ENCODE data around the gene CLDN2.
"Not testable (repeated sequence)": the region's sequence is repeated elsewhere in the genome, so short reads cannot be mapped to it uniquely, and the experiment has no call there.

CLDN2 gene

DNA sequence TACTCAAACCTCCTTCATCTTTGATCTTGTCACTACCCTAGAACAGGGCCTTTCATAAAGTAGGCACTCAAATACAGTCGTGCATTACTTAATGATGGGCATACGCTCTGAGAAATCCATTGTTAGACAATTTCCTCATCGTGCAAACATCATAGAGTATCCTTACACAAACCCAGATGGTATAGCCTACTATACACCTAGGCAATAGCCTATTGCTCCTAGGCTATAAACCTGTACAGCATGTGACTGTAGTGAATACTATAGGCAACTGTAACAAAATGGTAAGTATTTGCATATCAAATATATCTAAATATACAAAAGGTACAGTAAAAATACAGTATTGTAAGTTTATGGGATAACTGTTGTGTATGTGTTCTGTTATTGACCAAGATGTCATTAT is 31.9 kb downstream of the CLDN2 start:
- Mint-ChIP-seq H3K27me3 (no peaks in the 10 kb centered on the region), H3K4me1 (no peaks in the 10 kb centered on the region), H3K36me3 (ENCODE audit: insufficient read depth) (peaks cover 6% of the 10 kb centered on the region), H3K27ac (ENCODE audit: low read depth) (no peak overlapping the region), H3K9me3 (no peaks in the 10 kb centered on the region), H3K4me3 (no peak overlapping the region)
- no peak for ATAC-seq (replicated peaks; ENCODE audit: extremely low read depth, poor library complexity, severe bottlenecking)
- DNase-seq (ENCODE audit: low spot score in 2 of 2): no peak

DNA sequence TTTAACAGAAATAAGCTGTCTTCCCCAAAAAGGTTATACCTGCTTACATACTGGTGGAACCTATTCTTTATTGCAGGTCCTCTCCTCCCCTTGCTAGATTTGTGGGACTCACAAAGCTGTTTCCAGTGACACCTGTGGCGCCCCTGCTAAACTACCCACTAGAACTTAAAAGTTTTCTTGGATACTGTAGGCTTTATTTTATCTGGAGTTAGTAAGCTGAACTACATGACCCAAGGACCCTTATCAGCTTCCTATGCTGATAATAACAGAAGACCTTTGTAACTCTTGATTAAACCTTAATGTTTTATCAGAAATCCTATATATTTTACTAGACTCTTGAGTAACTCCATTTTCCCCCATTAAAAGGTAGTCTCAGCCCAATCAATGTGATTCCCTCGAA is 32.3 kb downstream of the CLDN2 start:
- no peaks in the 10 kb centered on the region for H3K9me3 Mint-ChIP-seq
- H3K4me1 Mint-ChIP-seq: no peaks in the 10 kb centered on the region
- H3K27me3 Mint-ChIP-seq: no peaks in the 10 kb centered on the region
- DNase-seq (ENCODE audit: low spot score in 2 of 2) (no peak), ATAC-seq (replicated peaks; ENCODE audit: extremely low read depth, poor library complexity, severe bottlenecking) (no peak)
- no peak overlapping the region for H3K27ac Mint-ChIP-seq (ENCODE audit: low read depth)
- peaks cover 6% of the 10 kb centered on the region for H3K36me3 Mint-ChIP-seq (ENCODE audit: insufficient read depth)
- H3K4me3 Mint-ChIP-seq: no peak overlapping the region

- peaks cover 6% of the 10 kb centered on the region for H3K36me3 Mint-ChIP-seq (ENCODE audit: insufficient read depth)
- no peaks in the 10 kb centered on the region for H3K4me1 Mint-ChIP-seq
- H3K9me3 Mint-ChIP-seq: no peaks in the 10 kb centered on the region
- ATAC-seq (replicated peaks; ENCODE audit: extremely low read depth, poor library complexity, severe bottlenecking) (no peak), DNase-seq (ENCODE audit: low spot score in 2 of 2) (no peak)
- H3K27me3 Mint-ChIP-seq: no peaks in the 10 kb centered on the region
- H3K27ac Mint-ChIP-seq (ENCODE audit: low read depth): no peak overlapping the region
- H3K4me3 Mint-ChIP-seq: no peak overlapping the region
Observed at GRCh38 chrX:106952988-106953387, 32.8 kb downstream of the CLDN2 start.

GRCh38 chrX:106954041-106954440 is 33.8 kb downstream of the CLDN2 start:
- no peaks in the 10 kb centered on the region for H3K27me3 Mint-ChIP-seq
- peaks cover 4% of the 10 kb centered on the region for H3K36me3 Mint-ChIP-seq (ENCODE audit: insufficient read depth)
- no peaks in the 10 kb centered on the region for H3K4me1 Mint-ChIP-seq
- no peak overlapping the region for H3K27ac Mint-ChIP-seq (ENCODE audit: low read depth)
- DNase-seq (ENCODE audit: low spot score in 2 of 2) (no peak), ATAC-seq (replicated peaks; ENCODE audit: extremely low read depth, poor library complexity, severe bottlenecking) (no peak)
- no peak overlapping the region for H3K4me3 Mint-ChIP-seq
- no peaks in the 10 kb centered on the region for H3K9me3 Mint-ChIP-seq

DNA sequence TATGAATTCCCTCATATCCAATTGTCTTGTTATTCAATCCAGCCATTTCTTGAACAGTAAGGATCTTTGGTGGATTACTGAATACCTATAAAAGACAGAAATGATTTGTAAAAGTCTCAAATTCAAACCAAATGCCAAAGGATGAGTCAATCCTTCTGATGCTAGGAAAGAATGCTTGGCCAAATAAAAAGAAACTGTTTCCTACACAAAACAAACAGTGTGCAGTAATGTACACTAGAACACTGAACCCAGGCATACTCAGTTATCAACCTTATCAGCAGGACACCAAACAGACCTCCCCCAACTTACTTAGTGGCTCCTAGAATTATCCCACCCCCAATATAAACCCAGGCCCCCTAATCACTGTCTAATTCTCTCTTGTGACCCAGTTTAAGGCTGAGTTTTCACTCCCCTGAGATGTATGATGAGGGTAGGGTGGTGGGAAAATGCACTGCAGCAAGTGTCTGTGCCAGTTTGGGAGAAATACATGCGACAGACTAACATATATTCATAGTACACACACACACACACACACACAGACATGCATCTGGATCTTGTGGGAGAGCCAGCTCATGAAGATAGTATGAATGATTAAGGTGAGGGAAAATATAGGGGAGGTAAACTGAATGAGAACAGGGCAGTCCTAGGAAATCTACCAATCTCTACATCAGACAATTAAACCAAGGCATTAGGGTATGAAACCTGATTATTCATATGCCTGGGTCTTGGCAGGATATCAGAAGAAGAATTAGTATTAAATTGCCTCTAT is 35.0 kb downstream of the CLDN2 start:
- Mint-ChIP-seq H3K36me3 (ENCODE audit: insufficient read depth) (peaks cover 4% of the 10 kb centered on the region), H3K4me1 (no peaks in the 10 kb centered on the region), H3K4me3 (no peak overlapping the region), H3K9me3 (no peaks in the 10 kb centered on the region), H3K27me3 (no peaks in the 10 kb centered on the region), H3K27ac (ENCODE audit: low read depth) (no peak overlapping the region)
- DNase-seq (ENCODE audit: low spot score in 2 of 2) (no peak), ATAC-seq (replicated peaks; ENCODE audit: extremely low read depth, poor library complexity, severe bottlenecking) (no peak)

- no peaks in the 10 kb centered on the region for H3K9me3 Mint-ChIP-seq
- no peaks in the 10 kb centered on the region for H3K4me1 Mint-ChIP-seq
- no peak overlapping the region for H3K4me3 Mint-ChIP-seq
- peaks cover 4% of the 10 kb centered on the region for H3K36me3 Mint-ChIP-seq (ENCODE audit: insufficient read depth)
- ATAC-seq (replicated peaks; ENCODE audit: extremely low read depth, poor library complexity, severe bottlenecking) (no peak), DNase-seq (ENCODE audit: low spot score in 2 of 2) (no peak)
- no peaks in the 10 kb centered on the region for H3K27me3 Mint-ChIP-seq
- no peak overlapping the region for H3K27ac Mint-ChIP-seq (ENCODE audit: low read depth)
Observed at GRCh38 chrX:106957856-106958255, 37.7 kb downstream of the CLDN2 start.

DNA sequence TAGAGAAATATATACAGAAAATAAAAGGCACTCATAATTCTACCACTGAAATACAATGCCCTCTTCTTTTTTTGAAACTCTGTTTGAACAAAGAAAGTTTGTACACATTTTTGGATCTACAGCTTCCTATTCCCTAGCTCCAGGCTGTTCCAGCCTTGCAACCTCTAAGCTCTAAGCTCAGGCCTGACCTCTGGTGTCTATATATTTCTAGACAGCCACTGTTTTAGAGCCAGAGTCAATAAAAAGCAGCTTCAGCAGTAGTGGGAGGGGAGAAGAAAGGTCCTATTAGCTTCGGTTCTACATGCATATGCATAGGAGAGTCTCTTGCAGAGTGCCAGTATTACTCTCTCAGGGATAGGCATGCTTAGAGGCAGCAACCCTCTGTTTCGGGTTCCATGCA is 39.7 kb downstream of the CLDN2 start:
- Mint-ChIP-seq H3K4me1 (no peaks in the 10 kb centered on the region), H3K27ac (ENCODE audit: low read depth) (no peak overlapping the region), H3K9me3 (no peaks in the 10 kb centered on the region), H3K4me3 (no peak overlapping the region), H3K27me3 (no peaks in the 10 kb centered on the region), H3K36me3 (ENCODE audit: insufficient read depth) (peaks cover 4% of the 10 kb centered on the region)
- ATAC-seq (replicated peaks; ENCODE audit: extremely low read depth, poor library complexity, severe bottlenecking) (no peak), DNase-seq (ENCODE audit: low spot score in 2 of 2) (no peak)

DNA sequence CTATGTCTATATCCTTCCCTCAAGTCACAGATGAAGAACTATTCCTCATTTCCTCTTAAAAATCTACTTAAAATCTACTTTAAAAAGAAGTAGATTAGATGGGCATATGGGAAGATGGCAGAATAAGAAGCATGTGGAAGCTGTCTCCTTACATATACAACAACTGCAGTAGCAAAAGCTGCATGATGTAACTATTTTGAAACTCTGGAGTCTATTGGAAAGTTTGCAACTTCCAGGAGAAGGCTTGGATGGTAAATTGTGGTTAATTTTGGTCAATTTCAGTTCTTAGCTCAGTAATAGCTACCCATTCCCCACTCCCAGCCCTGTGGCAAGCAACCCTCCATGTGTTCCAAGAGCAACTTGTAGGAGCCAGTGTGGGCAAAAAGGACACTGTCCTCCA is 42.9 kb downstream of the CLDN2 start:
- Mint-ChIP-seq H3K4me3 (no peak overlapping the region), H3K27me3 (no peaks in the 10 kb centered on the region)

DNA sequence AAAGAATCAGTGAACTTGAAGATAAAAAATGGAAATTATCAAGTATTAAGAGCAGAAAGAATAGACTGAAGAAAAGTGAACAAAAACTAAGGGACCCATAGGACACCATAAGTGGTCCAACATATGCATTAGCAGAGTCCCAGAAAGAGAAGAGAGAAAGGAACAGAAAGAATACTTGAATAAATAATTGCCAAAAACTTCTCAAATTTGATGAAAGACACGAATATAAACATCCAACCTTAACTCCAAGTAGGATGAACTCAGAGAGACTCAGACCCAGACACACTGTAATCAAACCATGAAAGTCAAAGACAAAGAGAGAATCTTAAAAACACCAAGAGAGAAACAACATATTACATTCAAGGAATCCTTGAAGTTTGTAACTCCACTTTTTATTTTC is 44.1 kb downstream of the CLDN2 start:
- Mint-ChIP-seq H3K9me3 (no peaks in the 10 kb centered on the region), H3K27ac (ENCODE audit: low read depth) (no peak overlapping the region)

More for the DNA sequence above, 42.9 kb downstream of the CLDN2 start:
- Mint-ChIP-seq H3K9me3 (no peaks in the 10 kb centered on the region), H3K4me1 (no peaks in the 10 kb centered on the region), H3K27ac (ENCODE audit: low read depth) (no peak overlapping the region), H3K36me3 (ENCODE audit: insufficient read depth) (peaks cover 4% of the 10 kb centered on the region)
- no peak for DNase-seq (ENCODE audit: low spot score in 2 of 2)
- ATAC-seq (replicated peaks; ENCODE audit: extremely low read depth, poor library complexity, severe bottlenecking): no peak

GRCh38 chrX:106966547-106966946 is 46.3 kb downstream of the CLDN2 start:
- not testable (repeated sequence) for H3K4me1 Mint-ChIP-seq; H3K36me3 Mint-ChIP-seq (ENCODE audit: insufficient read depth); H3K27ac Mint-ChIP-seq (ENCODE audit: low read depth); ATAC-seq (replicated peaks; ENCODE audit: extremely low read depth, poor library complexity, severe bottlenecking); H3K4me3 Mint-ChIP-seq; H3K27me3 Mint-ChIP-seq; DNase-seq (ENCODE audit: low spot score in 2 of 2); H3K9me3 Mint-ChIP-seq

More for the DNA sequence above, 44.1 kb downstream of the CLDN2 start:
- DNase-seq (ENCODE audit: low spot score in 2 of 2): no peak
- no peak for ATAC-seq (replicated peaks; ENCODE audit: extremely low read depth, poor library complexity, severe bottlenecking)
- H3K27me3 Mint-ChIP-seq: no peaks in the 10 kb centered on the region
- H3K4me3 Mint-ChIP-seq: no peak overlapping the region
- peaks cover 8% of the 10 kb centered on the region for H3K36me3 Mint-ChIP-seq (ENCODE audit: insufficient read depth)
- H3K4me1 Mint-ChIP-seq: no peaks in the 10 kb centered on the region

DNA sequence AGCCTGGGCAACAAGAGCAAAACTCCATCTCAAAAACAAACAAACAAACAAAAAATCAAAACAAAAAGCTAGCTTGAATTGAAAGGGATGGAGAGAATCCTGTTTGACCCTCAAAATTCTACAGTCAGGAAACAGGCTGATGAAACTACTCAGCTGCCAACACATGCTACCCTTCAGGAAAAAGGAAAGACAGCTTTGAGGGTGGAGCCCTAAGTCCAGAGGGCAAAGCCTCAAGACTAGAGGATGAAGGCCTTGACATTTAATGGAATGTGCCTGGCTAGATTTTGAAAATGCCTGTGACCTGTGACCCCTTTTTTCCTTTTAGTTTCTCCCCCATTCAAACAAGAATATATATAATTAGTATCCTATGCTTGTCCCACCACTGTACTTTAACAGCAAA is 52.7 kb downstream of the CLDN2 start:
- no peaks in the 10 kb centered on the region for H3K4me1 Mint-ChIP-seq
- H3K27ac Mint-ChIP-seq (ENCODE audit: low read depth): no peak overlapping the region
- H3K27me3 Mint-ChIP-seq: no peaks in the 10 kb centered on the region
- no peak for DNase-seq (ENCODE audit: low spot score in 2 of 2)
- H3K9me3 Mint-ChIP-seq: no peaks in the 10 kb centered on the region
- peaks cover 7% of the 10 kb centered on the region for H3K36me3 Mint-ChIP-seq (ENCODE audit: insufficient read depth)
- no peak overlapping the region for H3K4me3 Mint-ChIP-seq
- no peak for ATAC-seq (replicated peaks; ENCODE audit: extremely low read depth, poor library complexity, severe bottlenecking)

DNA sequence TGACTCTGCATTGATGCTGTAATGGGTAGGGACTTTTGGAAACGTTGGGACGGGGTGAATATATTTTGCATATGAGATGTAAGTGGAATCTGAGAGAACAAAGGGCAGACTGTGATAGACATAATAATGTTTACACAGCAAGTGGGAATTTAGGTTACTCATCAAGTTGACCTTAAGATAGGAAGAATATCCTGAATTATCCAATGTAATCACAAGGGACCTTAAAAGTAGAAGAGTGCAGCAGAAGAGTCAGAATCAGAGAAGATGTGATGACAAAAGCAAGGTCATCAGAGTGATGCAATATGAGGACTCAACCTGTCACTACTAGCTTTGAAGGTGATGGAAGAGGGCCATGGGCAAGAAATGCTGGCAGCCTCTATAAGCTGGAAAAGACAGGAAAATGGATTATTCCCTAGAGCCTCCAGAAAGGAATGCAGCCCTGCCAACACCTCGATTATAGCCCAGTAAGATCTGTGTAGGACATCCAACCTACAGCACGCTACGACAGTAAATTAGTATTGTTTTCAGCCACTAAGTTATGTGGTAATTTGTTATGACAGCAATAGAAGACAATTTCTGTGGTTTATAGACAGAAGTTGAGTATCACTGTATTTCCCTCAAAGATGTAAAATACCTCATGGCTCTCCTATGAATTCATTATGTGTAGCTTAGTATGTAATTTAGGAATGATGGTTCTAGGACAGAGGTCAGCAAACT is 53.4 kb downstream of the CLDN2 start:
- DNase-seq (ENCODE audit: low spot score in 2 of 2) (no peak), ATAC-seq (replicated peaks; ENCODE audit: extremely low read depth, poor library complexity, severe bottlenecking) (no peak)
- Mint-ChIP-seq H3K4me3 (no peak overlapping the region), H3K36me3 (ENCODE audit: insufficient read depth) (peaks cover 7% of the 10 kb centered on the region), H3K9me3 (no peaks in the 10 kb centered on the region), H3K4me1 (no peaks in the 10 kb centered on the region), H3K27ac (ENCODE audit: low read depth) (no peak overlapping the region), H3K27me3 (no peaks in the 10 kb centered on the region)

- no peak for DNase-seq (ENCODE audit: low spot score in 2 of 2)
- ATAC-seq (replicated peaks; ENCODE audit: extremely low read depth, poor library complexity, severe bottlenecking): no peak
- no peaks in the 10 kb centered on the region for H3K4me1 Mint-ChIP-seq
- no peaks in the 10 kb centered on the region for H3K27me3 Mint-ChIP-seq
- no peak overlapping the region for H3K27ac Mint-ChIP-seq (ENCODE audit: low read depth)
- peaks cover 6% of the 10 kb centered on the region for H3K36me3 Mint-ChIP-seq (ENCODE audit: insufficient read depth)
- no peaks in the 10 kb centered on the region for H3K9me3 Mint-ChIP-seq
- H3K4me3 Mint-ChIP-seq: no peak overlapping the region
Observed at GRCh38 chrX:106976416-106976815, 56.2 kb downstream of the CLDN2 start.

All from central memory CD8-positive, alpha-beta T cell (primary cell).